Trophoblast cell (in vitro differentiated cells and primary cell): Measurements from ENCODE around the gene CXCL3.

Source experiments
- DNase-seq, 2 donors: peaks; one replicate each; pipeline ENCODE4 v3.0.0-alpha.2; 2016
- H2AFZ ChIP-seq: 2 replicates; pipeline ENCODE4 v1.6.1; 2013; ENCODE audit warnings: low read length, moderate library complexity, mild to moderate bottlenecking; ENCODE audit not compliant: insufficient read depth, poor library complexity
- H2AK5ac ChIP-seq: 2 replicates; pipeline ENCODE4 v1.6.1; 2013; ENCODE audit warnings: mild to moderate bottlenecking, low read length
- H2BK120ac ChIP-seq: 2 replicates; pipeline ENCODE4 v1.6.1; 2013; ENCODE audit warnings: low read length, mild to moderate bottlenecking, moderate library complexity; ENCODE audit not compliant: insufficient read depth, poor library complexity
- H2BK12ac ChIP-seq: 2 replicates; pipeline ENCODE4 v1.6.1; 2013; ENCODE audit warnings: mild to moderate bottlenecking, low read length, moderate library complexity
- H2BK5ac ChIP-seq: 2 replicates; pipeline ENCODE4 v1.6.1; 2013; ENCODE audit warnings: low read length, low read depth, moderate library complexity, mild to moderate bottlenecking; ENCODE audit not compliant: poor library complexity
- H3K14ac ChIP-seq: 2 replicates; pipeline ENCODE4 v1.6.1; 2013; ENCODE audit warnings: mild to moderate bottlenecking, low read length
- H3K18ac ChIP-seq: 2 replicates; pipeline ENCODE4 v1.6.1; 2013; ENCODE audit warnings: mild to moderate bottlenecking, low read length
- H3K23ac ChIP-seq: 2 replicates; pipeline ENCODE4 v1.6.1; 2013; ENCODE audit warnings: low read length
- H3K27ac ChIP-seq: 2 replicates; pipeline ENCODE4 v1.5.1; 2013; ENCODE audit warnings: low read depth, mild to moderate bottlenecking, inconsistent platforms, low read length, moderate library complexity
- H3K27me3 ChIP-seq: 2 replicates; pipeline ENCODE4 v1.6.1; 2013; ENCODE audit warnings: inconsistent platforms, mild to moderate bottlenecking, low read length, moderate library complexity; ENCODE audit not compliant: insufficient read depth
- H3K36me3 ChIP-seq, 2 experiments: 1 replicate in 1 of 2; 2 replicates in 1 of 2; pipeline ENCODE4 v1.6.1; 2013; ENCODE audit warnings: low read length in 2 of 2, mild to moderate bottlenecking in 2 of 2, moderate library complexity in 1 of 2; ENCODE audit not compliant: insufficient read depth in 2 of 2, control insufficient read depth in 1 of 2
- H3K4ac ChIP-seq: 2 replicates; pipeline ENCODE4 v1.6.1; 2013; ENCODE audit warnings: low read depth, mild to moderate bottlenecking, low read length, moderate library complexity
- H3K4me1 ChIP-seq, 2 experiments: 1 replicate in 1 of 2; 2 replicates in 1 of 2; pipeline ENCODE4 v1.6.1; 2013; ENCODE audit warnings: low read length in 2 of 2, mild to moderate bottlenecking in 2 of 2, moderate library complexity in 1 of 2; ENCODE audit not compliant: insufficient read depth in 2 of 2, control insufficient read depth in 1 of 2
- H3K4me2 ChIP-seq: 2 replicates; pipeline ENCODE4 v1.6.1; 2013; ENCODE audit warnings: inconsistent platforms, mild to moderate bottlenecking, low read length, moderate library complexity
- H3K4me3 ChIP-seq: 2 replicates; pipeline ENCODE4 v1.5.1; 2013; ENCODE audit warnings: mild to moderate bottlenecking, low read depth, low read length, inconsistent platforms
- H3K79me1 ChIP-seq: one replicate; pipeline ENCODE4 v1.6.1; 2013; ENCODE audit warnings: low read length
- H3K79me2 ChIP-seq: 2 replicates; pipeline ENCODE4 v1.6.1; 2013; ENCODE audit warnings: low read length, mild to moderate bottlenecking; ENCODE audit not compliant: control insufficient read depth, insufficient read depth, poor library complexity
- H3K9ac ChIP-seq: 2 replicates; pipeline ENCODE4 v1.6.1; 2013; ENCODE audit warnings: mild to moderate bottlenecking, low read length
- H3K9me3 ChIP-seq: 2 replicates; pipeline ENCODE4 v1.6.1; 2013; ENCODE audit warnings: low read depth, mild to moderate bottlenecking, control low read depth, inconsistent platforms, low read length; ENCODE audit not compliant: insufficient read depth
- H4K12ac ChIP-seq: 2 replicates; pipeline ENCODE4 v1.6.1; 2013; ENCODE audit warnings: low read depth, mild to moderate bottlenecking, low read length, moderate library complexity
- H4K8ac ChIP-seq: 2 replicates; pipeline ENCODE4 v1.6.1; 2013; ENCODE audit warnings: low read depth, mild to moderate bottlenecking, low read length, moderate library complexity
- H4K91ac ChIP-seq: one replicate; pipeline ENCODE4 v1.6.1; 2013; ENCODE audit warnings: low read depth, mild to moderate bottlenecking, low read length, moderate library complexity
- WGBS: extraction: QIAGEN DNeasy Blood & Tissue Kit; methylation state at CpG from one replicate; pipeline ENCODE4 v1.1.7; 2013; ENCODE audit warnings: missing lambda C conversion rate; ENCODE audit not compliant: insufficient read length, insufficient coverage; ENCODE audit errors: extremely low coverage; 5-methylcytosine and 5-hydroxymethylcytosine counted together

Gene CXCL3

DNA sequence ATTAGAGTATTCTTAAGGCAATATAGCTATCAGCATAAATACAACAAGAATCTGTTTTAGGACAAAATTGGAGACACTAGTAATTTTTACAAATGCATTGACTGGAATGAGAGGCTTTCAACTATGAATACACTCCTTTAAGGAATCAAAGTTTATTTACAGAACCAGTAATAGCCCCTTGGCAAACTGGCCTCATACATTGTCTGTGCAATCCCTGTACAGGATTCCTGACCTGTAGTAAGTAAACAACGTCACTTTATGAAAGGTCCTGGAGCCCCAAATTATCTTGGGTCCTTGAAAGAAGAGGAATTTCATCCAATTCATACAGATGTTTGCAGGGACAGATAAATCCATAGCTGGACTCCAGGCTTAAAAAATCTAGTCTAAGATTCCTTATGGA lies 25.4 kb upstream of the CXCL3 start:
- no peak overlapping the region for H2BK5ac ChIP-seq

DNA sequence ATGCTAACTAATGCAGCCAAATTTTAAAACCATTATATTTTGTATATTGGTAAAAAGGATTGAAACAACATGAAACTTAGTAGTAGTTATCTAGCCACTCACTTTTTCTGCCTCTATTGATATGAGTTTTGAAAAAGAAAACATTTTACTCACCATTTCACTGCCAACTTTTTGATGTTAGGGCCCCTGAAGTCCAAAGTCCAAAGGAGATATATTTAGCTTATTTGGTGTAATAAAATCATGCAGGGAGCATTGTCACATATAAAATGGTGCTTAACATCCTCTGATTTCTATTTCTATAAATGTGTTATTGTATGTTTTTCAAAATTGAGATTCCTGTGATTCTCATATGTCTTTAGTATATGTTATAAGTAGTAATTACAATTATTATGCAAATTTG lies 24.5 kb upstream of the CXCL3 start:
- Histone ChIP-seq H3K9ac (no peak overlapping the region), H3K4me1 (no peaks in the 10 kb centered on the region), H3K4me3 (no peak overlapping the region), H3K4me2 (no peak overlapping the region), H3K9me3 (no peaks in the 10 kb centered on the region), H3K27ac (no peak overlapping the region), H3K79me2 (no peaks in the 10 kb centered on the region), H4K8ac (no peak overlapping the region), H3K14ac (no peak overlapping the region), H2BK120ac (no peak overlapping the region), H2AFZ (no peak overlapping the region), H3K79me1 (no peaks in the 10 kb centered on the region), H3K18ac (no peak overlapping the region), H3K23ac (no peak overlapping the region), H4K91ac (no peak overlapping the region), H2BK12ac (no peak overlapping the region), H4K12ac (no peak overlapping the region), H2AK5ac (no peak overlapping the region), H3K36me3 (no peaks in the 10 kb centered on the region), H3K4ac (no peak overlapping the region), H3K27me3 (no peaks in the 10 kb centered on the region), H2BK5ac (no peak overlapping the region)
- no peak for DNase-seq

More for the DNA sequence above, 25.4 kb upstream of the CXCL3 start:
- Histone ChIP-seq H3K27ac (no peak overlapping the region), H3K18ac (no peak overlapping the region), H3K4me1 (no peaks in the 10 kb centered on the region), H2AFZ (no peak overlapping the region), H2AK5ac (no peak overlapping the region), H4K91ac (no peak overlapping the region), H3K4ac (no peak overlapping the region), H3K4me3 (no peak overlapping the region), H3K9ac (no peak overlapping the region), H3K27me3 (no peaks in the 10 kb centered on the region), H3K9me3 (no peaks in the 10 kb centered on the region), H4K8ac (no peak overlapping the region), H3K79me1 (no peaks in the 10 kb centered on the region), H2BK120ac (no peak overlapping the region), H3K79me2 (no peaks in the 10 kb centered on the region), H2BK12ac (no peak overlapping the region), H3K23ac (no peak overlapping the region), H4K12ac (no peak overlapping the region), H3K36me3 (no peaks in the 10 kb centered on the region), H3K4me2 (no peak overlapping the region), H3K14ac (no peak overlapping the region)
- no peak for DNase-seq
- no CpG with 5 or more reads among the region's 1 CpG for WGBS

GRCh38 chr4:74061430-74061829 lies 22.9 kb upstream of the CXCL3 start:
- Histone ChIP-seq H3K14ac (no peak overlapping the region), H4K91ac (no peak overlapping the region), H3K4me3 (no peak overlapping the region), H4K12ac (no peak overlapping the region), H3K23ac (no peak overlapping the region), H3K4me1 (no peaks in the 10 kb centered on the region), H4K8ac (no peak overlapping the region), H3K9me3 (no peaks in the 10 kb centered on the region), H3K36me3 (no peaks in the 10 kb centered on the region), H2AFZ (no peak overlapping the region), H3K27ac (no peak overlapping the region), H3K9ac (no peak overlapping the region), H3K18ac (no peak overlapping the region), H2BK5ac (no peak overlapping the region), H2AK5ac (no peak overlapping the region), H3K79me1 (no peaks in the 10 kb centered on the region), H3K4ac (no peak overlapping the region), H2BK120ac (no peak overlapping the region), H3K79me2 (no peaks in the 10 kb centered on the region), H3K27me3 (no peaks in the 10 kb centered on the region), H3K4me2 (no peak overlapping the region), H2BK12ac (no peak overlapping the region)
- no peak for DNase-seq

DNA sequence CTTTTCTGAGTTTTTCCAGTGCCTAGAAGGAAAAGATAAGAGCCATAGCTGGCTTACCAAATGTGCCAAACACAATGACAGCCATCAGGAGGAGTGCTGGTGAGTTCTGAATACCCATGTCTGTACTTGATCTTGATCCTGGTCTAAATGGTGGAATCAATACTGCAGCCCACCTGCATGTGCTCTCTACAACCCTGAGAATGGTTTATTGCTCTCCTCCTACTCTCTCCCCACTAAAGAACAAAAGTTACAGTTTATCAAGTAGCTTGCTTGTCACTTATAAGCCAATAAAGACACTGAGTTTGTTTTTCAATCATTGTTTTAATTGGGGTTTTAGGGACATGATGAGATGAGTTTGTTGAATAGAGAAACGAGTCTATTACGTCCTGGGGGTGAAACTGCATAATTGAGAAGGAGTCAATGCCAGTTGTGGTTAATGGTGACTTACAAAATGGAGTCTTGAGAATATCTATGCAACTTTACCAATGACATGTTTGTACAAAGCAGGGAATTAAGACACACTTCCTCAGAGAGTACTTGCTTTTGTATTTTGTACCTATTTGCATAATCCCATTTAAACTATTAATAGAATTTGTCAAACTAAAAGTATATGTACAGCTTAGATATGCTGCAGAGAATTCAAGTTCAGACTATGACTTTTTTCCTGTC lies 20.8 kb upstream of the CXCL3 start:
- H4K12ac ChIP-seq = no peak overlapping the region
- H3K18ac ChIP-seq = no peak overlapping the region
- no peak overlapping the region for H4K8ac ChIP-seq
- no peak overlapping the region for H4K91ac ChIP-seq
- H2AFZ ChIP-seq = no peak overlapping the region
- H3K4me1 ChIP-seq = no peaks in the 10 kb centered on the region
- no peak overlapping the region for H3K4me2 ChIP-seq
- no peak overlapping the region for H3K14ac ChIP-seq
- H3K9me3 ChIP-seq = no peaks in the 10 kb centered on the region
- H3K27me3 ChIP-seq = no peaks in the 10 kb centered on the region
- H3K4ac ChIP-seq = no peak overlapping the region
- H2BK120ac ChIP-seq = no peak overlapping the region
- H3K4me3 ChIP-seq = no peak overlapping the region
- H2BK12ac ChIP-seq = no peak overlapping the region
- H3K9ac ChIP-seq = no peak overlapping the region
- H2AK5ac ChIP-seq = no peak overlapping the region
- no peaks in the 10 kb centered on the region for H3K36me3 ChIP-seq
- WGBS = 100% methylated on average over 1 of the region's 2 CpGs
- DNase-seq = no peak
- H3K79me2 ChIP-seq = no peaks in the 10 kb centered on the region
- H3K27ac ChIP-seq = no peak overlapping the region
- H3K23ac ChIP-seq = no peak overlapping the region
- H3K79me1 ChIP-seq = no peaks in the 10 kb centered on the region
- no peak overlapping the region for H2BK5ac ChIP-seq
